HCT116 (cell line): ENCODE measurements around the gene ZNF80. TPM values are rescaled to one million over a fixed set of nuclear protein-coding genes. Genes with fewer than 3 reads are reported as not detected.

ENCODE experiments used
- ATAC-seq: fragments of 200-7000 bp; cut with Tn5 transposase; 2 replicates; pipeline ENCODE4 v1.9.1; 2020; ENCODE audit warnings: mild to moderate bottlenecking, moderate library complexity
- BruUV-seq: library from RNA; stranded (reverse); fragments of 400-500 nt; replicated peaks from 2 replicates; lab custom pipeline; 2021; lab: Mats Ljungman, UMichigan
- CTCF ChIA-PET: fragments of 300-600 bp; sonication (Branson Sonifier 250); formaldehyde crosslinking; loops from one replicate; lab custom pipeline; 2021; ENCODE audit warnings: antibody characterized with exemption; lab: Charles Lee
- POLR2A ChIA-PET: fragments of 300-600, 350-600 bp; sonication (Branson Sonifier 250); formaldehyde crosslinking; loops from one replicate; lab custom pipeline; 2021; ENCODE audit warnings: antibody characterized with exemption; lab: Charles Lee
- RAD21 ChIA-PET, 2 experiments: fragments of 300-600 bp; sonication (Branson Sonifier 250); formaldehyde crosslinking; loops; one replicate each; lab custom pipeline; 2023; ENCODE audit warnings: low total read pairs in 2 of 2; ENCODE audit not compliant: uncharacterized antibody in 2 of 2, unreplicated experiment in 2 of 2, low non-redundant PET in 1 of 2; lab: Charles Lee
- DNase-seq: peaks from one replicate; pipeline ENCODE4 v3.0.0-alpha.2; 2010; ENCODE audit warnings: low read depth, low spot score
- H2AFZ ChIP-seq: fragments of 200-600 bp; shearing (Covaris generic), sonication (generic); 2 replicates; pipeline ENCODE4 v1.6.1; 2017; ENCODE audit warnings: low read depth, mixed run types, mixed read lengths, antibody characterized with exemption, low read length; ENCODE audit not compliant: poor library complexity, severe bottlenecking
- H3K27ac ChIP-seq: 2 replicates; pipeline ENCODE4 v1.5.1; 2012; ENCODE audit warnings: low read depth, low read length
- H3K27me3 ChIP-seq: fragments of 200-600 bp; sonication (generic); 2 replicates; pipeline ENCODE4 v1.6.1; 2016; ENCODE audit warnings: mixed run types, low read length, mixed read lengths; ENCODE audit not compliant: insufficient read depth
- H3K36me3 ChIP-seq, 2 experiments: fragments of 200-500 bp in 1 of 2; fragments of 200-600 bp in 1 of 2; sonication (Bioruptor generic) in 1 of 2; sonication (generic) in 1 of 2; 2 replicates each; pipeline versions ENCODE4 v1.5.1 to v1.6.1; 2014 to 2016; ENCODE audit warnings: low read length in 2 of 2, inconsistent platforms in 1 of 2, mixed read lengths in 1 of 2, mixed run types in 1 of 2; ENCODE audit not compliant: insufficient read depth in 2 of 2, control insufficient read depth in 1 of 2
- H3K4me1 ChIP-seq, 2 experiments: fragments of 200-600 bp in 1 of 2; sonication (generic) in 1 of 2; 2 replicates each; pipeline versions ENCODE4 v1.5.1 to v1.6.1; 2012 to 2017; ENCODE audit warnings: low read length in 2 of 2, inconsistent platforms in 1 of 2, mild to moderate bottlenecking in 1 of 2, mixed read lengths in 1 of 2, mixed run types in 1 of 2, moderate library complexity in 1 of 2; ENCODE audit not compliant: insufficient read depth in 2 of 2, control insufficient read depth in 1 of 2
- H3K4me2 ChIP-seq: fragments of 200-600 bp; sonication (generic); 2 replicates; pipeline ENCODE4 v1.6.1; 2017; ENCODE audit warnings: mixed run types, low read length, mixed read lengths
- H3K4me3 ChIP-seq, 2 experiments: fragments of 200-600 bp in 1 of 2; sonication (generic) in 1 of 2; replicated peaks in 1 of 2; 2 replicates each; pipeline ENCODE4 v1.5.1; 2011 to 2016; ENCODE audit warnings: low read length in 2 of 2, control low read depth in 1 of 2, low read depth in 1 of 2, mild to moderate bottlenecking in 1 of 2, mixed read lengths in 1 of 2, mixed run types in 1 of 2
- H3K79me2 ChIP-seq: fragments of 200-600 bp; sonication (generic); 2 replicates; pipeline ENCODE4 v1.6.1; 2017; ENCODE audit warnings: mild to moderate bottlenecking, mixed run types, low read length, moderate library complexity, mixed read lengths; ENCODE audit not compliant: insufficient read depth
- H3K9ac ChIP-seq: fragments of 200-600 bp; sonication (generic); 2 replicates; pipeline ENCODE4 v1.6.1; 2016; ENCODE audit warnings: low read length, mixed read lengths
- H3K9me2 ChIP-seq: fragments of 200-600 bp; sonication (generic), shearing (Covaris generic); 2 replicates; pipeline ENCODE4 v1.6.1; 2017; ENCODE audit warnings: mixed run types, mild to moderate bottlenecking, moderate library complexity; ENCODE audit not compliant: insufficient read depth
- H3K9me3 ChIP-seq, 2 experiments: fragments of 200-500 bp in 1 of 2; fragments of 200-600 bp in 1 of 2; sonication (Bioruptor generic) in 1 of 2; sonication (generic) in 1 of 2; 2 replicates each; pipeline ENCODE4 v1.6.1; 2014 to 2017; ENCODE audit warnings: low read length in 2 of 2, mixed read lengths in 2 of 2, inconsistent platforms in 1 of 2, low read depth in 1 of 2, mild to moderate bottlenecking in 1 of 2, mixed run types in 1 of 2, moderate library complexity in 1 of 2; ENCODE audit not compliant: control insufficient read depth in 1 of 2, insufficient read depth in 1 of 2
- H4K20me1 ChIP-seq: fragments of 200-600 bp; sonication (generic), shearing (Covaris generic); 2 replicates; pipeline ENCODE4 v1.6.1; 2017; ENCODE audit warnings: mixed run types, mild to moderate bottlenecking, moderate library complexity; ENCODE audit not compliant: insufficient read depth
- CEBPB ChIP-seq: IDR thresholded peaks from 2 replicates; pipeline ENCODE4 v1.6.1; 2012; ENCODE audit warnings: low read depth
- CTCF ChIP-seq, 3 experiments: fragments of 200-600 bp in 1 of 3; sonication (generic) in 1 of 3; IDR thresholded peaks in 2 of 3; conservative IDR thresholded peaks in 1 of 3; 2 replicates each; pipeline ENCODE4 v1.5.1; 2012 to 2017; ENCODE audit warnings: low read depth in 2 of 3, low read length in 2 of 3, antibody characterized with exemption in 1 of 3, borderline replicate concordance in 1 of 3, control low read depth in 1 of 3, mild to moderate bottlenecking in 1 of 3, mixed read lengths in 1 of 3, mixed run types in 1 of 3, moderate library complexity in 1 of 3; ENCODE audit not compliant: insufficient read depth in 1 of 3
- EGR1 ChIP-seq: IDR thresholded peaks from 2 replicates; pipeline ENCODE4 v1.6.1; 2012; ENCODE audit warnings: low read depth
- ELF1 ChIP-seq: IDR thresholded peaks from 2 replicates; pipeline ENCODE4 v1.6.1; 2012; ENCODE audit warnings: low read depth, borderline replicate concordance
- EZH2 ChIP-seq: fragments of 200-600 bp; sonication (generic); IDR thresholded peaks from 2 replicates; pipeline ENCODE4 v1.6.1; 2017; ENCODE audit warnings: antibody characterized with exemption, mixed run types
- FOSL1 ChIP-seq: IDR thresholded peaks from 2 replicates; pipeline ENCODE4 v1.6.1; 2012; ENCODE audit warnings: low read depth
- JUND ChIP-seq: IDR thresholded peaks from 2 replicates; pipeline ENCODE4 v1.6.1; 2012
- MAX ChIP-seq: IDR thresholded peaks from 2 replicates; pipeline ENCODE4 v1.6.1; 2012
- POLR2AphosphoS5 ChIP-seq: IDR thresholded peaks from 2 replicates; pipeline ENCODE4 v1.6.1; 2011; ENCODE audit warnings: mild to moderate bottlenecking, low read depth, low read length, moderate library complexity
- RAD21 ChIP-seq: IDR thresholded peaks from 2 replicates; pipeline ENCODE4 v1.6.1; 2012; ENCODE audit warnings: low read depth, mild to moderate bottlenecking
- ZNF274 ChIP-seq: fragments of 200-500 bp; sonication (Bioruptor generic); IDR thresholded peaks from 2 replicates; pipeline ENCODE4 v1.6.1; 2014; ENCODE audit warnings: mild to moderate bottlenecking, low read depth, low read length, inconsistent platforms
- intact Hi-C: fragments of 100-400 bp; cut with micrococcal nuclease; formaldehyde crosslinking; loops from 2 replicates; pipeline ENCODE4 v1.10.0; 2022
- total RNA-seq: library from RNA; stranded (reverse); gene quantifications from one replicate; pipeline ENCODE4 v1.2.1, GENCODE V29; 2021; ENCODE audit not compliant: unreplicated experiment

The ZNF80 gene
- total RNA-seq, 1 experiment from 2014 or later = 0.12 TPM

DNA sequence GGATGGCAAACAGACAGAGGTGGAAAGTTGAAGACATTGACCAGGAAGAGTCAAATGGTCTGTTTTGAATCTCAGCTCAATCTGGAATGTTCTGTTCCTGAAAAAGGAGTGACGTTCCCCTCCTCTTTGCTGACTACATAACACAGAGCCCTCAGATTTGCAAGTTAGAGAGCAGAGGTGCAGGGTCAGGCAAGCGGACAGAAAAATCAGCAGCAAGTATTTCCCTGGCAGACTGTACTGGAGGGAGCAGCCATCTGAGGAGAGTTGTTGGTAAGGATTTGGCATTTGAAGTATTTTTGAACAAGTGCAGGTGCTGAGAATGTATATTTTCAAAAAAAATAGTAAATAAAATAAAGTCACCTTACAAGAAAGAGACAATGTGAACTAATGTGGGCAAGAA, 17.6 kb downstream of the ZNF80 start:
- intact Hi-C loops = no loop called here
- Histone ChIP-seq H3K79me2 (no peaks in the 10 kb centered on the region), H3K9me2 (no peaks in the 10 kb centered on the region; the same call in 1 of the 2 replicates), H3K4me3 (no peak overlapping the region), H3K36me3 (no peaks in the 10 kb centered on the region), H2AFZ (no peak overlapping the region), H3K27ac (no peak overlapping the region), H3K4me1 (no peaks in the 10 kb centered on the region), H3K27me3 (peaks cover 15% of the 10 kb centered on the region; the same call in 1 of the 2 replicates), H3K9me3 (peaks cover 0 to 7% of the 10 kb centered on the region in 2 experiments; a peak in 1 of 4 replicates), H3K9ac (no peak overlapping the region), H4K20me1 (no peaks in the 10 kb centered on the region), H3K4me2 (no peak overlapping the region)
- TF ChIP-seq JUND (no peak), CEBPB (no peak), POLR2AphosphoS5 (no peak), CTCF (IDR thresholded peaks at IDR 0.05 in 2 of 3, conservative IDR thresholded peaks at IDR 0.05 in 1 of 3; ENCODE audit: borderline replicate concordance in 1 of 3, insufficient read depth in 1 of 3, low read depth in 2 of 3, low read length in 2 of 3) (no peak), MAX (no peak), EGR1 (no peak), RAD21 (no peak), ELF1 (no peak), ZNF274 (no peak), FOSL1 (no peak), EZH2 (no peak)
- RAD21 ChIA-PET = no interaction called here
- ATAC-seq (no peak), DNase-seq (no peak)
- CTCF ChIA-PET = no interaction called here
- no TSS peak for BruUV-seq
- POLR2A ChIA-PET = no interaction called here
